HG03064 (cell line): ENCODE data around the gene PCNX1.
"Not testable (repeated sequence)": the region's sequence is repeated elsewhere in the genome, so short reads cannot be mapped to it uniquely, and the experiment has no call there.

Experiments used
- ATAC-seq: cut with Tn5 transposase; IDR thresholded peaks from one replicate; pipeline ENCODE4 v1.9.1; 2021; ENCODE audit warnings: low read depth; ENCODE audit not compliant: unreplicated experiment

The PCNX1 gene

GRCh38 chr14:71117839-71118743, 210.8 kb downstream of the PCNX1 start:
- no peak for ATAC-seq

DNA sequence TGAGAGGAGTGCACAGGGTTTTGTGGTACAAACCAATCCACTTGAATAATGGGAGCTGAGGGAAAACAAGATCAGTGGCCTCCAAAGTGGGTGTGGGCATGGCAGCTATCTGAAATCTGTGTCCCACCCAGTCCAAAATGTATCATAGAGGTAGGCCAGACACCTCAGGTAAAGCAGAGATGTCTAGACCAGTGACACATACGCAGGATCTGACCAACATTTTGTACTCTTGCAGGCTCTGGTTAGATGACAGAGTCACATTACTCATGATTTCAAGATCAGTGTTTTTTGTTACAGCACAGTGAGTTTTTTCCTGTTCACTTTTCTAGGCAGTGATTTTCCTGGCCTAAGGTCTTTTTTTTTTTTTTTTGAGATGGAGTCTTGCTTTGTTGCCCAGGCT, 211.8 kb downstream of the PCNX1 start:
- no peak for ATAC-seq

- no peak for ATAC-seq
Measured at GRCh38 chr14:71119832-71120231, 212.6 kb downstream of the PCNX1 start.

DNA sequence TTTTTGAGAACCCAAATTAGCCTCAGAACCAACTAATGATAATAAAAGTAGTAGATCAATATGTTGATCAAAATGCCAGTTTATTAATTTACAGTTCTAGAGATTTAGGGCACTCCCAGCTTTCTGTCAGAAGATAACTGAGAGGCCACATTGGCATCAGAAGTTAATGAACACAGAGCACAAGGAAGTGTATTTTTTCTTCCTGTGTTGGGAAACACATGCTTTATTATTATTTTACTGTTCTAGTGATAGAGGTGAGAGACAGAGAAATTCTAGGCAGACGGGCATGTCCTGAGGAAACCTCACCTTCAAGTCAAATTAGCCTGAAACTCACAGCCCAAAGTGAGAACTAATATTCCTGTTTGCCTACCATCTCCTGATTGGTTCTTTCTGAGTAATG, 213.7 kb downstream of the PCNX1 start:
- no peak for ATAC-seq

GRCh38 chr14:71121711-71122110, 214.5 kb downstream of the PCNX1 start:
- ATAC-seq: no peak

- ATAC-seq: no peak
Measured at GRCh38 chr14:71122866-71123565, 215.8 kb downstream of the PCNX1 start.

DNA sequence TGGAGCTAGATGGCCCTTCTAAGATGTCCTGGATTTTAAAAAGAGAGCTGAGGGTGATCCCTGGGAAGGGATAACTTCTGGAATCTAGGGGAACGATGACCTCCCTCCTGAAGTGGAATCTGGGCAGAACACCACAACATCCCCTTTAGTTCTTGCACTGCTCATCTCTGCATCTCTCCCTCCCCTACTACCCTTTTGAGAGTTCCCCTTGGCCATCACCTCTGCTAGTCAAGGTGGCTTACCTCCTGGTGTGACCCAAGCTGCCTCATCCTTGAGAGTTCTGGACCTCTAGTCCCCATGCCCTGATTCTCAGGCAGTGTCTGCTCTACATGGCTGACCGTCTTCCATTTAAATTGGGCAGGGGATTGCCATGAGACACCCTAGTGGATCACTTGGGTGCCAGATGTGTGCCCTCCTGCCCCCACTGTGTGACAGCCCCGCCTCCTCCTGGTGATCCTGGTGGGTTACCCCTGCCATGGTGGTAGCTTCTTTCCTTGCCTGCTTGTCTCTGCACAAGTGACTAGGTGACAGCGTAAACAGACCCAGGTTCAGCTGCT, 216.4 kb downstream of the PCNX1 start:
- no peak for ATAC-seq

GRCh38 chr14:71129716-71130490, 222.6 kb downstream of the PCNX1 start:
- not testable (repeated sequence) for ATAC-seq

DNA sequence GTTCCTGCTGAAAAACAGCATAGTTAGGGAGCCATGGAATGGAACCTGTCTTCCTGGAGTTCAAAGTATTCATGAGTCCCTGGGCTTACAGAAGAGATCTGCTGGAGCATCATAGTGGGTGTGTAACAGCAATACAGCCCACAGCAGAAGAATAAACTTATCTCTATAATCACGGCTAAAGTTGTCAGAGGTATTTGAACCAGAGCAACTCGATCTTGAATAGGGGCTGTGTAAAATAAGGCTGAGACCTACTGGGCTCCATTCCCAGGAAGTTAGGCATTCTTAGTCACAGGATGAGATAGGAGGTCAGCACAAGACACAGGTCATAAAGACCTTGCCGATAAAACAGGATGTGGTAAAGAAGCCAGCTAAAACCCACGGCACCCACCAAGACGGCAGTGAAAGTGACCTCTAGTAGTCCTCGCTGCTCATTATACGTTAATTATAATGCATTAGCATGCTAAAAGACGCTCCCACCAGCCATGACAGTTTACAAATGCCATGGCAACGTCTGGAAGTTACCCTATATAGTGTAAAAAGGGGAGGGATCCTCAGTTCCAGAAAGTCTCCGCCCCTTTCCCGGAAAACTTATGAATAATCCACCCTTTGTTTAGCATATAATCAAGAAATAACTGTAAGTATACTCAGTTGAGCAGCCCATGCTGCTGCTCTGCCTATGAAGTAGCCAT, 223.4 kb downstream of the PCNX1 start:
- ATAC-seq: no peak

DNA sequence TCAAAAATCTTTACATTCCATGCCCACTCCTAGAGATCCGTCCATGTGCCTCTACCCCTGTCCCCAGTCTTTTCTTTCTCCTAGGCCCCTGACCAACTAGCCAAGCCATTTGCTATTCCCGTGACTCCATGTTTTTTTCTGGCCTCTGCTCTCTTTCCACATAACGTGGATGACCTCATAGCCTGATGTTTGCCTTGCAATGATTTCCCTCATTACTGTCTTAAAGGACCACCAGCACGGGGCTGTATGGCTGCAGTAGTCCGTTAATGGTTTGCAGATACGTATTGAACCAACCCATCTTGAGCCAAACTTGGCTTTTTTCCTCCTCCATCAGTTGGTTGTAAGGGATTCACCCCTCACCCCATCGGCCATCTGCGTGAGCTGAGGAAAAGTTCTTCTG, 226.0 kb downstream of the PCNX1 start:
- ATAC-seq: no peak

- no peak for ATAC-seq
Measured at GRCh38 chr14:71135496-71135895, 228.2 kb downstream of the PCNX1 start.

DNA sequence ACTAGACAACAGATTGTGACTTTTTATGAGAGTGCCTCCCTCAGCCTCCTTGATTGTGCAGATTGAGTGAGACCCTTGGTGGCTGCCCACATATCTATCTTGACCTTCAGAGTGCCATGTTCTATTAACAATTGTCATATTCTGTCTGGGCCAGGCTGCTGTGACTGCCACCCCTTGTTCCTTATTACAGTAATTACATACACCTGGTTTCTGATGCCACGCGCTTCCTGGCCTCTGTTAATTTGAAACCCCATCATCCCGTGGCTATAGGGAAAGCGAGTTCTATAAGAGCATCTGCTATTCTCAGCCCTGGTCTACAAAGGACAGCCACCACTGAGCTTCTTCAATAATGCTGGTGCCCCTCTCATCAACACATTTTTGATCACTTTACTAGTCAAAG, 228.7 kb downstream of the PCNX1 start:
- ATAC-seq: no peak

GRCh38 chr14:71136386-71137060, 229.3 kb downstream of the PCNX1 start:
- ATAC-seq: no peak

GRCh38 chr14:71137536-71138447, 230.5 kb downstream of the PCNX1 start:
- no peak for ATAC-seq

- ATAC-seq: no peak
Measured at GRCh38 chr14:71138448-71139293, 231.4 kb downstream of the PCNX1 start.

DNA sequence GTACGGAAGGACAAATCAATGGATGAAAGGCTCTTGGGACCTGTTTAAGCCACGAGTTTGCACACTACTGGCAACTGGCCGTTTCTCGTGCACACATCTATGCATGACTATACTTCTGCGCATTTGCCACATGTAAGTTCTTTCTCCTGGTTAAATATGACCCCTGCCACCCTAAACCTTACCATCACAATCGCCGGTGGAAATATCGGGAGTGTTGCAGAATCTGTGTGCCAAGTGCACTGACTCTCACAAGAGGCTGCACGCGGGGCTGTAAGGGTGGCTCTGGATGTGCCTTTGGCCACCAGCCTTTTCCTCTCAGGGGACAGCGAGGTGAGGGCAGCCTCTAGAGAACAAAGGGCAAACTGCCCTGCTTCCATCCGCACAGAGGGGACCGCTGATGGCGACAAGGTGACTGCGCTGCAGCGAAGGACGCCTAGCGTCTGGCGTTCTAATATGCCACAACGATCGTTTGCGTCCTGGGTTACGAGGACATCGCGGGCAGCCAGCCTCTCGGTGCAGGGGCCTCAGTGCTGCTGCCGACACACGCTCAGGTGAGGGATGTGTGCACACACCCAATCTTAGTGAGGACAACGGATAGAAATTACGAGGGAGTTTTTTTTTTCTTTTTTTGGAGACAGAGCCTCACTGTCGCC, 232.2 kb downstream of the PCNX1 start:
- no peak for ATAC-seq

- no peak for ATAC-seq
Measured at GRCh38 chr14:71140157-71140556, 232.9 kb downstream of the PCNX1 start.
